Posterior vena cava (tissue), 2 donors: Measurements from ENCODE around the gene ASB1. TPM values are rescaled to one million over a fixed set of nuclear protein-coding genes. Genes with fewer than 3 reads are reported as not detected.

Source experiments
- DNase-seq: peaks from one replicate; pipeline ENCODE4 v3.0.0-alpha.2; 2020; ENCODE audit warnings: low spot score
- intact Hi-C, 2 donors: fragments of 100-400 bp; cut with DNase I; formaldehyde crosslinking; loops; one replicate each; pipeline versions ENCODE4 v1.14.1 to v1.14.2; 2022 to 2023
- total RNA-seq, 2 donors: library from RNA; stranded (reverse); fragmentation: NEBNext Ultra II Directional; extraction: Animal tissue kit (Norgen Biotek cat#: 25700); gene quantifications; one replicate each; pipeline ENCODE4 v1.2.1, GENCODE V29; 2021
- donor health status: DM: yes; HTN: yes; CAD: no.
- donor health status: DM: yes; HTN: yes; CAD: no.

The ASB1 gene
- total RNA-seq, 2 donors from 2014 or later = 36.3 to 39.7 TPM

DNA sequence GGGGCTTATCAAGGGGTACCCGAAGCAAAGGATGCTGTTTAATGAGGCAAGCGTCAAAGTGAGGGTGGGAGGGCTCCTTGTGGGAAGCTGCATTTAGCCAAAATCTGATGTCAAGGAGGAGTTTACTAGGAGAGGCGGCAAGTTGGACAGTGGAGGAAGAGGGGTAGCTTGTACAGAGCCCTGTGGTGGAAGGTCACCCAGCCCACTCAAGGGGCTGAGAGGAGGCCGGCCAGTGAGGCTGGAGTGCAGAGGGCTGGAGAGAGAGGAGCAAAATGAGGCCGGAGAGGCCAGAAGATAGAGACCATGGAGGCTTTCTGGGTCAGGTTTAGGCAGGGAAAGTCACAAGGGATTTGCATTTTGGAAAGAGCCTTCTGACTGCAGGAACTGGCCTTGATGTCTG is 49.5 kb downstream of the ASB1 start:
- no peak for DNase-seq
- intact Hi-C loops = no loop called here

DNA sequence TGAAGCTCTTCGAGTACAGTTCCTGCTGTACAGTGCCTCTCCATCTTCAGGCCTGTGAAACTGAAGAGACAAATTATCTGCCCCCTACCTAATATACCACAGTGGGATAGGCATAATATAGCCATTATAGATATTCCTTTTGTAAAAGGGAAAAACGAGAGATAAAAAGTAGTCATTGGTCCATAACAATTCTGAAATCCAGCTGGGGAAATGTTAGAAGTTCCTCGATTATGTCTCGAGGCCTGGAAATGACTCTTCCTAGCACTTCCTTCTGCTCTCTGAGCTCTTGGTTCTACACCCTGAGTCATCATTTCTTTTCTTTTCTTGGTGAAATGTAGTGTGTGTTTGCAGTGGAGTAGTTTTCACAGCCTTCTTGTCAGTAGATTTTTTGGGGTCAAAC is 51.5 kb downstream of the ASB1 start:
- intact Hi-C loops = no loop called here
- DNase-seq = no peak

- intact Hi-C loops = no loop called here
- DNase-seq = no peak
Measured at GRCh38 chr2:238479847-238480246, 53.1 kb downstream of the ASB1 start.

GRCh38 chr2:238483021-238483420 is 56.3 kb downstream of the ASB1 start:
- intact Hi-C loops = no loop called here
- no peak for DNase-seq

DNA sequence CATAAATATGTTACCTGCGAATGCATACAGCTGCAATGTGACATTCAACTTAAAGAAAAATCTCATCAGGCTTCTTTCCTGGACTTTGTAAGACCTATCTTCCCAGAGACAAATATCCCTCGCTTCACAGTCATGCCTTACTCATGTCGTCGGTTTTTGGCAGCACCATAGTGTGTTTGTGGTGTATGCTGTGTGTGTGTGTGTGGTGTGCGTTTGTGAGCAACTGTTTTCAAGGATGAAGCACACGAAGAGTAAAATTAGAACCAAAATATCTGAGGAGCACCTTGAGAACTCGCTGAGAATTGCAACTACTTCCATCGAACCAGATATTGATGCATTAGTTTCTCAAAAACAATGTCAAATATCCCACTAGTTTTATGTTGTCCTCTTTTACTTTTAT is 56.9 kb downstream of the ASB1 start:
- no peak for DNase-seq
- intact Hi-C loops = no loop called here

- peak; percentile 70 for DNase-seq
- intact Hi-C loops = no loop called here
Measured at GRCh38 chr2:238484522-238485452, 58.1 kb downstream of the ASB1 start.

DNA sequence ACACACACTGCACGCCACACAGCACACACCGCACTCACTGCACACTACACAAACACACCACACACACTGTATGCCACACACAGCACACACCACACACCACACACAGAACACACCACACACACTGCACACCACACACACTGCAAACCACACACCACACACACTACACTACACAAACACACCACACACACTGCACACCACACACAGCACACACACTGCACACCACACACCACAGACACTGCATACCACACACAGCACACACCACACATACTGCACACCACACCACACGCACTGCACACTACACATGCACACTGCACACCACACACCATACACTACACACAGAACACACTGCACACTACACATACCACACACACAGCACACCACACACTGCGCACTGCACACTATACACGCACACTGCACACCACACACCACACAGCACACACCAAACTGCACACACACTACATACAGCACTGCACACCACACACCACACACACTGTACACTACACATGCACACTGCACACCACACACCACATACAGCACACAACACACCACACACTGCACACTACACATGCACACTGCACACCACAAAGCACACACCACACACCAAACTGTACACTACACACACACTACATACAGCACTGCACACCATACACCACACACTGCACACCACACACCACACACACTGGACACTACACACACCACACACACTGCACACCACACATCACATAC is 59.6 kb downstream of the ASB1 start:
- intact Hi-C loops = no loop called here
- DNase-seq = peak; percentile 20

DNA sequence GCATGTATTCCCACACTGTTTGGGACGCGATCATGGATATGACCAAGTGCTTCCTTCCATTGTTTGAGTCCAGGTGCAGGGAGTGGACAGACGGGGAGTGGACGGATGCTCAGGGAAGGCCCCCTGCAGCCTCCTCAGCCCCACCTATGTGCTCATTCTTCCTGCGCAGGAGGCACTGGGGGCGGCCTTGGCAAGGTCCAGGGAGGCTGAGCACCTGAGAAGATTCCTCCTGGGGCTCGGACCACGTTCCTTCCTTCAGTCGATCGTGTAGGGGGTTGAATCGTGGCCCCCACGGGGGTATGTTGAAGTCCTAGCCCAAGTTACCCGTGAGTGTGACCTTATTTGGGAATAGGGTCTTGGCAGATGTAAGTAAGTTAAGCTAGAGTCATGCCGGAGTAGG is 60.4 kb downstream of the ASB1 start:
- intact Hi-C loops = no loop called here
- peak; percentile 73 for DNase-seq

DNA sequence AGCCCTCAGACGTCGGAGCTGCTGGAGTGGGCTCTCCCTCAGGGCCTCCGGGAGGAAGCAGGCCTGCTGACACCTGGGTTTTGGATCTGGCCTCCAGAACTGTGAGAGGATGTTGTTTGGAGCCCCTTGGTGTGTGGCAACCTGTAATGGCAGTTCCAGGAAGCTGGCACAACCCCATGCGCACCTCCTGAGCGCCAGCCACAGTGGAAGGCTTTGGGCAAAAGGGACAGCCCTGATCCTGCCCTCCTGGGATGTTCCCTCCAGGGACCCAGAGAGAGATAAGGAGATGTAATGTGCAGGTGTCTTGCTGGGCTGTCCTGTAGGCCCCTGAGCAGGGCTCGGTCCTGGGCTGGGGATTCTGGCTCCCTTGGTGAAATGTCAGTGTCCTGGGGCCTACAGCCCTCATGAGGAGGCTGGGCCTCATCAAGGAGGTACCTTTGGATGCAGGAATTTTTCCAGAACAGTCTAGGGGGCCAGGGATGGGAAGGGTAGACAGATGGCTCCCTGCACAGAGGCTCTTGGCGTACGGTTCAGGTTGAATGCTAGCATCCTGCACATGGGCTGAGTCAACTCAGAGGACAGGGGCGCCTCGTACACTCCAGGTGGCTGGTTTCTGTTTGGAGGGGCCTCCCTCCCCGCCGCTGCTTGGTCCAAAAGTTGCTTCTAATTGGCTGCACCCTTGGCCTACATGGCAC is 61.1 kb downstream of the ASB1 start:
- DNase-seq = peak; percentile 44
- intact Hi-C loops = no loop called here

GRCh38 chr2:238488347-238488826 is 61.7 kb downstream of the ASB1 start:
- peak; percentile 40 for DNase-seq
- intact Hi-C loops = no loop called here

- peak; percentile 38 for DNase-seq
- intact Hi-C loops = no loop called here
Measured at GRCh38 chr2:238489431-238489830, 62.7 kb downstream of the ASB1 start.

DNA sequence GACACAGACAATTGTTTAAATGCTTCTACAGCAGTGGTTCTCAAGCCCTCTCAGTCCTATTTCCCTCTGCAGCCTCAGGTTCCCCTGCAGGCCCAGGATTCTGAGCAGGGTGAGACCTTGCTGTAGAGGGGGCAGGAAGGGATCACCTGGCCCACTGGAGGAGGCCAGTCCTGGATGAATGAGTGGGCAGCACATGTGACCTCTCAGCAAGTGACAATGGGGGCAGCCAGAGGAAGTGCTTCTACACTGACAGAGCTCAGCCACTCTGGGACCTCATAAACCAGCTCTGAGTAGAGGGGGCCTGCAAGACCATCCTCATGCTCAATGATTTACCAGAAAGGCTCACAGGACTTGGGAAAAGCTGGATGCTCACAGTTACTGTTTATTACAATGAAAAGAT is 63.2 kb downstream of the ASB1 start:
- intact Hi-C loops = no loop called here
- DNase-seq = no peak

DNA sequence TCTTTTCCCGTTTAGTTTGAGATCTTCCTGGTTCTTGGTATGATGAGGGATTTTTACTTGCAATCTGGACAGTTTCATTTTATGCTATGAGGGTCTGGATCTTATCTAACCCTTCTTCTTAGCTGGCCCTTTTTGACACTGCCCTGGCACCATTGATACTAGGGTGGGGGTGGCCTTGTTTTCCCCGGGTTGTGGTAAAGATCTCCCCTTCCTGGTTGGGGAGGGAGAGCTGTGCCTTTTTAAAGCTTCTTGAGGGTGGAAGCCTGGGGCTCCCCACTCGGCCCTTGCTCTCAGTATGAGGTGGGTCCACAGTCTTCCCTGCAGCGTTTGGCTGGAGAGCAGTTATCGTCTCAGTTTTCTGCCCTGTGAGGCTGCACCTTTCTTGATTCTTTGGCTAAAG is 66.1 kb downstream of the ASB1 start:
- peak; percentile 23 for DNase-seq
- intact Hi-C loops = no loop called here

DNA sequence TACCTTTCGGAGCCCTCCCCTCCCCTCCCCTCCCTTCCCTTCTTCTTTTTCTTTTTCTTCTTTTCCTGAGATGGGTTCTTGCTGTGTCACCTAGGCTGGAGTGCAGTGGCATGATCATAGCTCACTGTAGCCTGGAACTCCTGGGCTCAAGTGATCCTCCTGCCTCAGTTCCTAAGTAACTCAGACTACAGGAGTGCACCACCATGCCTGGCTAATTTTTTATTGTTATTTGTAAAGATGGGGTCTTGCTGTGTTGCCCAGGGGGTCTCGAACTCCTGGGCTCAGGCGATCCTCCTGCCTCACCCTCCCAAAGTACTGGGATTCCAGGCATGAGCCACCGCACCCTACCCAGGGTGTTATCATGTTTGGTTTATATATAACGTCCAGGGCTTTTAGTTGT is 66.7 kb downstream of the ASB1 start:
- DNase-seq = no peak
- intact Hi-C loops = no loop called here

DNA sequence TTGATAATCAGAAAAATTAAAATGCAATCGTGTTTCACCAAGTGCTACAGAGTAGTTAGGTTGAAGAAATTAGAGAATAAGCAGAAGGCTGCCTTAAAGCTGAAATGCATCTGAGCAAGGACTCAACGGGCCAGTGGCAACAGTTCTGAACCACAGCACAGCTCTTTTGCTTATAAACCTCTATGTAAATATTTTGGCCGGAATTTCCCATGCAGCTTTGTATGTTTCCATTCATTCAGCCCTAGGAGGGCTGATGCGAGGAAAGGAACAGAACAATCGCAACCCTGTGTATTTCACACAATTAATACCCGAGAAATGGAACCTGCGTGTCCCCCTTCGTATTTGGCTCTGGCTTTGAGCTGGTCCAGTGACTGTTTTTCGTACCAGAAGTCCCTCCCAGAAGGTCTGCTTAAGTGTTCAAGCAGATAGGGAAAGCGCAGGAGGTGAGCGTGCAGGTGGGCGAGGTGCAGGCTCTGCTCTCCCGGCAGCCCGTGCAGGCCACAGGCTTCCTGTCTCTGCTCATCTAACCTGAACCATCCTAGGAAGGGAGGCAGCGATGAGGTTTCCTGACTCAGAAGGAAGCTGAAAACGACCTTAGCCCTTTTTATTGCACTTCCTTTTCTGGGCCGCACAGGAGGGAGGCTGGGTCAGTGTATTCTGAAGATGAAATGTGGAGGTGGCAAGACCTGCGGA is 67.3 kb downstream of the ASB1 start:
- intact Hi-C loops = no loop called here
- DNase-seq = no peak

DNA sequence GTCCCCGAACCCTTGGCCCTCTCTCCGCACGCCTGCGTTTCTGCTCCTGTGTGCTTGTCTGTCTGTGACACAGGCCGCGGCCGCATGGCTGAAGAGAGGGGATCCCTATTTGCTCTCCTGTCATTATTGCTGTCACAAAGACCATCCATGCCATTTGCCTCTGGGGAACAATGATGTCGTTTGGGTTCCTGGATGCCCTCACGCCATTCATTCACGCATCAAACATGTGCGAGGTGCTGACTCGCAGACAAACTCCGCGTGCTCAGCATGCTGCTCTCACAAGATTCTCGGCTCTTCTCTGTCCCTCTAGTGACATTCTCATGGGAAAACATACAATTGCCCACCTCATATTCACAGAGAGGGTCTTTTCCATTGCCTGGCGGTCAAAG is 67.8 kb downstream of the ASB1 start:
- intact Hi-C loops = no loop called here

DNA sequence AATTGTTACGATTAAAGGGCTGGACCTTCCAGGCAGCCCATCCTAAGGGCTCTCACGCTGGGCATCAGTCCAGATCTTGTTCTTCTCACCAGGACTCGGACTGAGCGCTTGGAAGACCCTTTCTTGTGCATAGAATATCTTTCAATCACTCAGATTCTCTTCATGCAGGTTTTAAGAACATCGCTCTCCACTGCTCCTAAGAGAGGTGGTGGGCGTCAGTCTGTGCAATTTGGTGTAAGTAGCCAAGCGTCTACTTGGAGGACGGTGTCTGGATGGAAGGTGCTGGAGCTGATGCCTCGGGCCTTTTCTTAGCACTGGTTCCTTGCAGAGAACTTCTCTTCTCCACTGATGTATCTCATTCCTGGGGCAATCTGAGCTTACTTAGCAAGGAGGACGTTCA is 68.7 kb downstream of the ASB1 start:
- intact Hi-C loops = no loop called here
- peak; percentile 38 for DNase-seq

More for the DNA sequence above, 67.8 kb downstream of the ASB1 start:
- DNase-seq = peak; percentile 59

GRCh38 chr2:238496756-238497609 is 70.3 kb downstream of the ASB1 start:
- DNase-seq = no peak
- intact Hi-C loops = no loop called here
